HG02885 (cell line): ENCODE measurements around the gene CYP2C19.
"Not testable (repeated sequence)": the region's sequence is repeated elsewhere in the genome, so short reads cannot be mapped to it uniquely, and the experiment has no call there.

Source experiments
- ATAC-seq: cut with Tn5 transposase; IDR thresholded peaks from one replicate; pipeline ENCODE4 v1.9.1; 2021; ENCODE audit warnings: mild to moderate bottlenecking; ENCODE audit not compliant: unreplicated experiment, poor library complexity

The CYP2C19 gene

DNA sequence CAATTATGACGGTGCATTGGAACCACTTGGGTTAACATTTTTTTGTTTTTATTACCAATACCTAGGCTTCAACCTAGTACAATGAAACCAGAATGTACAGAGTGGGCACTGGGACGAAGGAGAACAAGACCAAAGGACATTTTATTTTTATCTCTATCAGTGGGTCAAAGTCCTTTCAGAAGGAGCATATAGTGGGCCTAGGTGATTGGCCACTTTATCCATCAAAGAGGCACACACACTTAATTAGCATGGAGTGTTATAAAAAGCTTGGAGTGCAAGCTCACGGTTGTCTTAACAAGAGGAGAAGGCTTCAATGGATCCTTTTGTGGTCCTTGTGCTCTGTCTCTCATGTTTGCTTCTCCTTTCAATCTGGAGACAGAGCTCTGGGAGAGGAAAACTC lies at the start of gene CYP2C19:
Gene CYP2C19, plus strand, starts transcription at position 289 of the 400 bp plus-strand sequence. Its CDS starts 25 bp downstream, at position 314.
- ATAC-seq: no peak

DNA sequence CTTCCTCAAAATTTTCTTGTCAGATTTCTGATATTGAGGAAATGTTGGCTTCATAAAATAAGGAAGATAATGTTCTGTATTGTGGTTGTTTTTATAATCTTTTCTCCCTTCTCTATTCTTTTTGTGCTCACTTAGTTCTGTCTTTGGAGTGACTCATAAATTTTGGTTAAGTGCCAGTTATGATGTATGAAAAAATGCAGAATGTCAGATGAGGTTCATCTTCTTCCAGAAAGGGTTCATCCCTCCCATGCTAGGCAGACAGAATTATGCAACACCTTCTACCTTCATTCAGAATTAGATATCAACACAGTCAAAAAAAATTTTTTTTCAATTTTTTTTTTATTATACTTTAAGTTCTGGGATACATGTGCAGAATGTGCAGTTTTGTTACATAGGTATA lies 36.6 kb upstream of the CYP2C19 start:
- ATAC-seq: no peak

GRCh38 chr10:94735197-94735596 lies 27.3 kb upstream of the CYP2C19 start:
- ATAC-seq: no peak

- ATAC-seq: no peak
These were observed 23.9 kb upstream of the CYP2C19 start for GRCh38 chr10:94738588-94738987.

- ATAC-seq: no peak
These were observed 15.3 kb upstream of the CYP2C19 start for GRCh38 chr10:94747137-94747536.

DNA sequence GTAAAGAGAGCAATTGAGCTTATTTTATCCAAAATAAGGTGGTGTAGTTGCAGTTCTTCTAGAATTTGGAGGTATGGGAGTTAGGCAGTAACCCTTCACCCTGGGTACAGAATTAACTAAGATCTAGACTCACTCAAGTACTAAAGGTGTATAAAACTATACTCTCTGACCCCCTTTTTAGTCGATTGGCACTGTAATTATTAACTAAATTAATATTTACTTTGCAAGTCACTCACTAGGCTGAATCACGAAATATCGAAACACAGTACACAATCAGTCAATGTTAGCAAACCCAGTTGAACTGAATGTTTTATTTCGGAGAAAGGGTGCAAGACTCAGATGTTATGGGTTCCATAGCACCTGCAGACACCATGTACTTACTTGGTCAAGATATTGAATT lies 14.6 kb upstream of the CYP2C19 start:
- ATAC-seq: no peak

DNA sequence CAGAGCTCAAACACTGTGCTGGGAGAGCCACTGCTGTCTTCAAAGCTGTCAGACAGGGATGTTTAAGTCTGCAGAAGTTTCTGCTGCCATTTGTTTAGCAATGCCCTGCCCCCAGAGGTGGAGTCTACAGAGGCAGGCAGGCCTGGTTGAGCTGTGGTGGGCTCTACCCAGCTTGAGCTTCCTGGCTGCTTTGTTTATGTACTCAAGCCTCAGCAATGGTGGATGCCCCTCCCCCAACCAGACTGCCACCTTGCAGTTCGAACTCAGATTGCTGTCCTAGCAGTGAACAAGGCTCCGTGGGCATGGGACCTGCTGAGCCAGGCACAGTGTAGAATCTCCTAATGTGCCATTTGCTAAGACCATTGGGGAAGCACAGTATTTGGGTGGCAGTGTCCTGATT lies 4.6 kb upstream of the CYP2C19 start:
- ATAC-seq: no peak

DNA sequence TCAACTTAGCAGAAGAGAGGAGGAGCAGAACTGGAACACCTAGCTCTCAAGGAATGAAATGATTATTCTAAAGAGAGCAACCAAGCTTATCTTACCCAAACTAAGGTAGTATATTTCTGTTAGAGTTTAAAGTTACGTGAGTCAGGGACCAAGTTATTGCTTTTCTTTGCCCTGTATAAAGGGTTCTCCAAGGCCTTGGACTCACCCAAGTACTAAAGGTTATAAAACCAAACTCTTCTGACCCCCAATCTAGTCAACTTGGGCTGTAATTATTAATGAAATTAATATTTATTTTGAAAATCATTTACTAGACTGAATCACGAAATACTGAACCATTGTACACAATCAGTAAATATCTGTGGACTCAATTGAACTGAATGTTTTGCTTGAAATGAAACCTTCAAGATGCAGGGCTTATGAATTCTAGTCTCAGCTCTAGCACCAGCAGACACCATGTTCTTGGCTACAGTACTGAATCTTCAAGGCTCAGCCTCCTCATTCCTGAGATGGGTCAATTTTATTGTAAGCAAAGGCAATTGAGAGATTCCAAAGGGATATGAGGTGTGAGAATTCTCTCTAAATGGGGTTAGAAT lies 1.8 kb upstream of the CYP2C19 start:
- ATAC-seq: no peak

- ATAC-seq: not testable (repeated sequence)
These were observed 12.9 kb downstream of the CYP2C19 start for GRCh38 chr10:94775425-94775824.

DNA sequence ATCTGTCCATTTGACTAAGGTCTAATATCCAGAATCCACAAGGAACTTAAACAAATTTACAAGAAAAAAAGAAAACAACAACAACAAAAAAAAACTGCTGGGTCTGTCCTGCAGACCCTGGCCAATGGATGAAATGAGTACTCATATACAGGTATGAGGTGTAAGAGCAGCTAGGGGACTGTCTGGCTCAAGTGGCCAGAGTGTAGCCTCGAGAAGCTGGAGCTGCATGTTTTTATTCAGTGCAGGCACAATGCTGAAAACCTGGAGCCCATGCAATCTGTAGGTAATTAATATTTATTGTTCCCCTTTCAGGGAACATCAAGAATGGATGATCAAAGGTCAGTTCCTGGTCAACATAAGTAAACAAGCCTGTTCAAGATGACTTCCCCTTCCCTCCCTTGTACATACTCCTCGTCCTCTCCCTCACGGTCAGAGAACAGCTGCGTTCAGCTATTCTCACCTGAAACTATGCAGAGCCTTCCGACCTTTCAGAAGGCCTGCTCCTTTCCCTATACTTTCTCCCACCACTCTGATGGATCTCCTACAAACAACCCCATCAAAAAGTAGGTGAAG lies 15.5 kb downstream of the CYP2C19 start:
- ATAC-seq: no peak

DNA sequence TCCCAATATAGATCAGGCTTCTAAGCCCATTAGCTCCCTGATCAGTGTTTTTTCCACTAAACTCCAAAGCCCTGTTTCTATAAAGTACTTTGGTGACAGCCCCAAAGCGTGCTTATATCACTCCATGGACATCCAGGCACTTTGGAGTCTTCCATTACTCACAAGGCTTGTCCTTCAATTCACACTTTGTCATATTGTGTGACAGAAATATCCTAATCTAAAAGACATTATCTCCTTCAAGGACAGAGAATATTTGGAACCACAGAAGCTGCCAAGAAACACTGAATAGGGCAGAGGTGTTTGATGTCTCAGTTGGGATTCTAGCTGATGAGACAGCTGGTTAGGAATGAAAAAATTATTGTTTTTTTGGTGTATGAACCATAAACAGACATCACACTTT lies 18.4 kb downstream of the CYP2C19 start:
- no peak for ATAC-seq

- ATAC-seq: no peak
These were observed 21.8 kb downstream of the CYP2C19 start for GRCh38 chr10:94784256-94784655.

- ATAC-seq: no peak
These were observed 22.7 kb downstream of the CYP2C19 start for GRCh38 chr10:94785211-94785610.

- not testable (repeated sequence) for ATAC-seq
These were observed 38.1 kb downstream of the CYP2C19 start for GRCh38 chr10:94800551-94800950.

GRCh38 chr10:94803307-94803706 lies 40.8 kb downstream of the CYP2C19 start:
- no peak for ATAC-seq

DNA sequence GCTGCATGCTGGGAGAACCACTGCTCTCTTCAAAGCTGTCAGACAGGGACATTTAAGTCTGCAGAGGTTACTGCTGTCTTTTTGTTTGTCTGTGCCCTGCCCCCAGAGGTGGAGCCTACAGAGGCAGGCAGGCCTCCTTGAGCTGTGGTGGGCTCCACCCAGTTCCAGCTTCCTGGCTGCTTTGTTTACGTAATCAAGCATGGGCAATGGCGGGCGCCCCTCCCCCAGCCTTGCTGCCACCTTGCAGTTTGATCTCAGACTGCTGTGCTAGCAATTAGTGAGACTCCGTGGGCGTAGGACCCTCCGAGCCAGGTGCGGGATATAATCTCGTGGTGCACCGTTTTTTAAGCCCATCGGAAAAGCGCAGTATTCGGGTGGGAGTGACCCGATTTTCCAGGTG lies 67.5 kb downstream of the CYP2C19 start:
- not testable (repeated sequence) for ATAC-seq

DNA sequence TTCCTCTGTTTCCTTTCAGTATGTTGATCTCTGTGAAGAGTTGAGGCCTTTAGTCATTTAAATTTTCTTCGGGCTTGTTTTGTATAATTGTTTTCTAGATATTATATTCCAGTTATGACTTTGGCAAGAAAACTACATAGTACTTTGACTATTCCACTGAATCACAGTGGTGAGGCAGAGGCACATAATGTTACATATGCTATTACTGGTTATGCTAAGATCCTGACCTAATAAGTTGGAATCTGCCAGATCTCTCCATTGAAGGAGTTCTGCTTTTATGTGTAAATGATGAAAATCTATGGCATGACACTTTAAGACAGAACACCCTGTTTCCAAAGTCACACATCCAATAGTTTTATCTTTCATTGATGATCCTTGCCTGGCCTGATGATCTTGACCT lies 83.7 kb downstream of the CYP2C19 start:
- ATAC-seq: no peak

DNA sequence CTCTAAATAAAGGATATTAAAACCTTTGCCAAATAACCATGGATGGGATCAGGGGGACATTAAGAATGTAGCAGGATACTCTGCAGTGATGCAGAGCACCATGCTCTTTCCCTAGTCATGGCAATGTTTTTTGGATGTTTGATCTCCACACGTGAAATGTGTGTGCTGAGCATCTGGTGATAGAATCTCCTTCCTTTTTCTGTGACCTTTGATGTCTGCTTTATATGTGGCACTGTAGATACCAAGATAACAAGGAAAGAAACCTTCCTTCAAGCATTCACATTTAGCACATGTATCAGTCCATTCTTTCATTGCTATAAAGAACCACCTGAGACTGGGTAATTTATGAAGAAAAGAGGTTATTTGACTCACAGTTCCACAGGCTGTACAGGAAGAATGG lies 88.3 kb downstream of the CYP2C19 start:
- ATAC-seq: no peak

- ATAC-seq: no peak
These were observed 88.8 kb downstream of the CYP2C19 start for GRCh38 chr10:94851263-94851662.

- no peak for ATAC-seq
These were observed 90.0 kb downstream of the CYP2C19 start for GRCh38 chr10:94852438-94852837.

- ATAC-seq: no peak
These were observed 90.6 kb downstream of the CYP2C19 start for GRCh38 chr10:94853065-94853464.

DNA sequence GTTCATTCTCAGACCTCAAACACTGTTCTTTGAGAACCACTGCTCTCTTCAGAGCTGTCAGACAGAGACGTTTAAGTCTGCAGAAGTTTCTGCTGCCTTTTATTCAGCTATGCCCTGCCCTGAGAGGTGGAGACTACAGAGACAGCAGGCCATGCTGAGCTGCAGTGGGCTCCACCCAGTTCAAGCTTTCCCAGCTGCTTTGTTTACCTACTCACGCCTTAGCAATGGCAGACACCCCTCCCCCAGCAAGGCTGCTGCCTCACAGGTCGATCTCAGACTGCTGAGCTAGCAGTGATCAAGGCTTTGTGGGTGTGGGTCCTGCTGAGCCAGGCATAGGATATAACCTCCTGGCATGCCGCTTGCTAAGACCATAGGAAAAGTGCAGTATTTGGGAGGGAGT lies 95.5 kb downstream of the CYP2C19 start:
- no peak for ATAC-seq
